NCI-H526 treated with DMSO at 0.1 percent for 48 hours (cell line): ENCODE data around the gene ARL15.

Source experiments
- DNase-seq: peaks from one replicate; lab custom pipeline; 2025; lab: John Stamatoyannopoulos, UW

The ARL15 gene

DNA sequence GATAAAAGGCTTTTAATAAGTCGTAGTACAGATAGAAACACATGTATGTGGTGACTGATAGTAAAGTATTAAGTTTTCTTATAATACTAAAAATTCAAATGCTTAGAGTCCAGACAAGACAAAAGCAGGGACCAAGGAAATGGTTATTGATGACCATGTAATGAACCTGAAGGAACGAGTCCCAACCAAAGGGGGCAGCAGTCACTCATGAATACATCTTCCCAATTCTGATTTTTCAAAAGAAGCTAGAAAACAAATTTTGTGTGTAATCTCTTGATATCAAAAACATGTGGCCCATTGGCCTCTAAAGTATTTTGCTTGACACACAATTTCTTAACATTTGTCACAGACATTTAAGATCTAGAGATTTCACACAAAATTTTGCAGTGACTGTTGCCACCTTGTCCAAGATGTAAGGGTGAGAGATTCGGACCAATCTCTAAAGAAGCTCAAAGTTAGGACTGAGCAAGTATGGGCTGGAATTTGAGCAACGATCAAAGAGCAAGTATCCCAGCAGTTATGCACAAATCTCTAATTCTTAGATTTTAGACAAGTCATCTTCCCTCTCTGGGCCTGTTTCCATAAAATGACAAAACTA lies 66.8 kb downstream of the ARL15 start:
- peak; percentile 1 for DNase-seq

DNA sequence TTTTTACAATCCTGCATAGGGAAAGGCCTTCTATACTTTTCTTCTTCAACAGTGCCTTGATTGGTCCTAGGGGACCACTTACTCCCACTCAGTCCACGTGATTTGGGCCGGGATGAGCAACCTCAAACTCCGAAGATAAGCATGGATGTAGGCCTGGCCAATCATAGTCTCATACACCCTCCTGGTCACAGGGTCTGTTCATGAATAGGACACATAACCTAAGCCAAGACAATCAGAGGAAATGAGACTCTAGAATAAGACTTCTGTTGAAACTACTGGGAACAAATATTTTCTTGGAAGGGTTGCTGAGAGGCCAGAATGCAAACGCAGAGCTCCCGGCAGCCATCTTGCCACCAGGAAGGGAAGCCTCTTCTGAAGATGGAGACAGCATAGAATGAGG lies 68.1 kb downstream of the ARL15 start:
- no peak for DNase-seq

DNA sequence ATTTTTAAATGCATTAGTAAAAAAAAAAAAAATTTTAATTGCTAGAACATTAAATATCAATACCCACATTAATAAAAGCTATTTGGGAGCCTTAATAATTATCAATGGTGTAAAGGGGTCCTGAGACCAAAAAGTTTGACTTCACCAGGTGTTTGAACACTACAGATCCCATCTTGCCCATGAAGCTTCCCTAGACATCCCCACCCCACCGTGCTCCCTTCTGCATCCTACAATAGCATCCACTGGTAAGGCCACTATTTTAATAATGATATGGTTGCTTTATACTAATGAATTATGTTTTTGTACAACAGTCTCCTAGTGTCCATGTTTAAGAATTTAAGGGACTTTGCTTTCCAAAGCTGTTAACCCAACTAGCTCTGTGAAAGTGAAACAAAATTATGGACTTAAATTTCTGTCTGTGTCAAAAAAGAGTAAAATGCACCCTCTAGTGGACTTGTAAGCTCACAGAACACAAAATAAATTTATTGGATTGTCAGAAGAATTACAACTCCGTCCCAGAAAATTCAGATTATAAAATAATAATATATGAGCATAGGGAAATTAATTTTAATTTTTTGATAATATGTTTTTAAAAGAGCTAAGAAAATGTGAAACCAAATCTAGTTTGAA lies 76.0 kb downstream of the ARL15 start:
- DNase-seq: no peak

DNA sequence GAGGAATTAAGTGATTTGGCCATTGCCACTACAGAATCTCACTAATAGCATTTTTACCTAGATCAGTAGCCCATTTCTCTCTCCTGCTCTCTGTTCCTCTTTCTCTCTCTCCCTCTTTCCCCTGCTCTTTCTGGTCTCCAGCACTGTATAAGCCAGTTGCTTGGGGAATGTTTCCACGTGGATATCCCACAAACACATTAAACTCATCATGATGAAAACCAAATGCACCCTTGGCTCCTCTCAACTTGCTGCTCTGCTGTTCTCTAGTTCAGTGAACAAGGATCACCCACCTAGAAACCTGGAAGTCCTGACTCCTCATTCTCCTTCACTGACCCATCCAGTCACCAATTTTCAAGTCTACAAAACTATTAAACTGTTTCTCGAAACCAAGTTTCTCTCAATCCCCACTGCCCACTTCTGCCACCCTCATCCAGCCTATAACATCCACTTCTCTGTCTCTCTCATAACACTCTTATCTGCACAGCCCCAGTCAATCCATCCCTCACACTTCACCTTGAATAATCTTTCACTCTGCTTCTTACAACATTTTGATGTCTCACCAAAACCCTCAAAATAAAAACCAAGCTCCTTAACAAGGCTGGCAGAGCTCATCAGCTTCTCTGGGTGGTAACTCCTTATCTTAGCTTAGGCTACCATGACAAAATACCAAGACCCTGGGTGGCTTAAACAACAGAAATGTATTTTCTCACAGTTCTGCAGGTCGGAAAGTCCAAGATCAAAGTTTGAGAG lies 79.3 kb downstream of the ARL15 start:
- DNase-seq: no peak

DNA sequence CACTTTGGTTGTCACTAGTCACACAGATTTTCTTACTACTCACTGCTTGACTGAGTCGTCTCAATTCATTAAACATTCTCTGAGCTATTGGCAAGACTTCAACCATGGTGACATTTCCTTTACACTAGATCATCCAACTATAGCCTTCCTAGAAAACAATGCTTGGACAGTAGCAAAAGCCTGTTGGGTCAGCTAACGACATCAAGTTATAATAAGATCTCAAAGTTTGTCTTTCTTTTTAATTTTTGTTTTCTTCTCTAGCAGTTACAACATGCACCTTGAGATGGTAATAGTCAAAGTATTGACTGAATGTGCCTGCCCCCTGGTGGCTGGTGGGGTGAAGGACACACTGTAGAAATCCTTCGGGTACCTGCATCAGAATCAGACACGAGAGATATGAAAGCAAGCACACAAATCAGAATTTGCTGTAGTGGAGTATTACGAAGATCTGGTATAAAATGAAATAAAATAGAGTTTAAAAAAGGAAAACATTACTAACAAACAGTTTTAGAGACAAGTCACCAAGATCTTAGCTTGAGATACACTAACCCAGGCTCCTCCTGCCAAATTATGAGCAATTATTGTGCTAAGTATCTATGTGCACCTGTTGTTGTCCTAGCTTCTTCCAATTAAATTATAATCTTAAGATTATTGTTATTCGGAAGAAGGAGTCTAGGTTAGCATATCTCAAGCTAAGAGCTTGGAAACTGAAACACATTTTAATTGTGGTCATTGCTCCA lies 81.2 kb downstream of the ARL15 start:
- peak; percentile 2 for DNase-seq

DNA sequence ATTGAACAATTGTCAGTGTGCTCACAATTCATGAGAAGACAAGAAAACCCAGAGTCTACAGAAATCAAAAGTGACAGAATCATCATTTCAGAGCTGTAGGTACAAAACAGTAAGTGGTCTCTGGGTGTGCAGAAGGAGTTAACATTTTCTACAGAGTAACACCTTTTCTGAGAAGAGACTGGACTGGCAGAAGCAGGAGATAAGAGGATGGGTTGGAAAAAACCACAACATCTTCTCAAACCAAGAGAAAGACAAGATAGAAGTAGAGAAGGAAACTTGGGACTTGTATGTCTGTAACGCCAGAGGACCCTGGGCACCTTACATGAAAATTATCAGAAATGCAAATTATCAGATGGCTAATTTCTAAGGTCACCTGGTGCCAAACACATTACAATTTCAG lies 82.6 kb downstream of the ARL15 start:
- no peak for DNase-seq

DNA sequence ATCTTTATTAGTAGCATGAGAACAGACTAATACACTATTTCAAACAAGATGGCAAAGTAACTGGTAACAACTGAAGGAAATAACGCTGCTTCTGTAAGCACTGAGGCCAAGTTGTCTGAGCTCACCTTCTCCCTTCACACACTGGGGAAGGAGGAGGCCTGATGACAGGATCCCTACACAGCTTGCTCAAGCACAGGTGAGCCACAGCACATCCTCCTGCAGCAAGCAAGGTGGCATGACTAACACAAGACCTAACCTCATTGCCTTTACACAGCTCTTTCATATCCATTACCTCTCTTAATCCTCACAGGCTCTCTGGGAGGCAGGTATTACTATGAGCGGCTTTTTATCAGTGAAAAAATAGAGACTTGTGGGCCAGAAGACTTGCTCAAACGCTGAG lies 83.3 kb downstream of the ARL15 start:
- no peak for DNase-seq

DNA sequence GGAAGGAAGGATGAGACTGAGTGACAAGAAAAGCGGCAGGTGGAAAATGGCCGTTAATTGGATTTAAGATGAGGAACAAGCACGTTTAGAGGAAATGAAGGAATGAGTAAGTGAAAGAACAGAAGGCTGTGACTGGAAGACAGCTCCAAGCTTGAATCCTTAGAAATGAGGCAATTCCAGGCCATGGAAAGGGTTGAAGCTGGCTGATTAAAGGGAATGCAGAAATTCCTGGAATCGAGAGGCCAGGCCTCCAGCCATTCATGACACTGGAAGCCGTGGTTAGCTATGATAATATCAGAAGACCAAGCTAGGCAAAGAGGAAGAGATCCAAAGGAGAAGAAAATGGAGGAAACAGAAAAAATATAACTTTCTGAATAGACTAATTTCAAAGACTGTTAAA lies 84.2 kb downstream of the ARL15 start:
- no peak for DNase-seq

DNA sequence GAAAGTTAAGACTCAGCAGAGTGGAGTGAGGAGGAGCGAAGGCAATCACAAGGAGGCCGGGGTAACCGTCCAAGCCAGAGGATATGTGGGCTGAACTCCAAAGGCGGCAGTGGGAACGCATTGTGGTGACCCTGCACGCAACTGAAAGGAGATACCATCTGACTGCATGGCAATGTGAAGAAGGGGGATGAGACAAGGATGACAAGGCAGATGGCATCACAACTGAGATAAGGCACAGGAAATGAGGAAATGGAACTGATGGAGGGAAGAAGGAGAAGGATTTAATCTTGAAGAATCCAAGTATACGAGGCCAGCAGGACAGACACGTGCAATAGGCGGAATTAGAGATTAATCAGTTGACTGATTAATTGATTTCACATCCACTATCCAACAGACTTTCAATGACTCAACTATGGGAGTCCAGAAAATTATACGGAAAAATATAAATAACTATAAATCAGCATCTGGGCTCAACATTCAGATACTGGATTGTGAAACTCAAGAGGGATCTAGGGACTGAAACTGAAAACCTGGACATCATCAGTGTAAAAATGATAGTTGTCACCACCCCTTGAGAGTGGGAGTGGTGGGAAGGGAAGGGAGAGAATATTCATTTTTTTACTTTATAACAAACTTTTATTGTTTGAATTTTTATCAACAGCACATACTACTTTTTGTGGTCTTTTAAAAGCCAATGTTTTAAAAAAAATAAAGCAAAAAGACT lies 86.1 kb downstream of the ARL15 start:
- no peak for DNase-seq

DNA sequence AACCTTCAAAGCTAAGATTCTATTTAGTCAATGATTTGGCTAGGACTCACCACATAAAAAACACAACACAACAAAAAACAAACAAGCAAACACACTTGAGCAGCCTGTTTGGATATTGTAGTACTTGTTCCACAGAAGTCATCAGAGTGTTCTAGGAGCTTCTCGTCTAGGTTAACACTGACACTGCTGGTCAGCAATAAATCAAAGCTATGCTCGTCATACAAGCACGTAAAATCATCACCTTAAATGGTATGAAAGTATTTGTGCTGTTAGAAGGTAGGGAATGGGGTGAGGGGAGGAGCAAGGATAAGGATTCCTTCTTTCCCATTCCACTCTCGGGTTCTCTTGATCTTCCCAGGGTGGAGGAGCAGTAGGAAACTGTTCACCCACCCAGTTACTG lies 88.0 kb downstream of the ARL15 start:
- no peak for DNase-seq

DNA sequence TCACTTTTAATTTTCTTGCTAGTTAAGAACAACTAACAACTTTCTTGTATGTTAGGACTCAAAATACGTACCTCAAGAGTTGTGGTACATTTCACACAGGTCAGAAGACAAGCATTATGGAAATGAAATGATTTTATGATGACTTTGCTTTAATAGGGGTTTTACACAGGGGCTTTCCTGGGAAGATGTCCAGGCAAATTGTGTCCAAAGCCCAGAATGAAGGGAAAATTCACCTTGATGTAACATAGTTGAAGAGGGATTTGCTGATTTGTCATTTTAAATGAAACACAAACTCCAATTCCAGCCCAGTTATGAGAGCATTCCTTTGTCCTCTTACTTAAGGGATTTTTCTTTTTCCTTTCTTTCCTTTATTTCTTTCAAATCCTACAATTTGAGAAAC lies 89.2 kb downstream of the ARL15 start:
- no peak for DNase-seq

DNA sequence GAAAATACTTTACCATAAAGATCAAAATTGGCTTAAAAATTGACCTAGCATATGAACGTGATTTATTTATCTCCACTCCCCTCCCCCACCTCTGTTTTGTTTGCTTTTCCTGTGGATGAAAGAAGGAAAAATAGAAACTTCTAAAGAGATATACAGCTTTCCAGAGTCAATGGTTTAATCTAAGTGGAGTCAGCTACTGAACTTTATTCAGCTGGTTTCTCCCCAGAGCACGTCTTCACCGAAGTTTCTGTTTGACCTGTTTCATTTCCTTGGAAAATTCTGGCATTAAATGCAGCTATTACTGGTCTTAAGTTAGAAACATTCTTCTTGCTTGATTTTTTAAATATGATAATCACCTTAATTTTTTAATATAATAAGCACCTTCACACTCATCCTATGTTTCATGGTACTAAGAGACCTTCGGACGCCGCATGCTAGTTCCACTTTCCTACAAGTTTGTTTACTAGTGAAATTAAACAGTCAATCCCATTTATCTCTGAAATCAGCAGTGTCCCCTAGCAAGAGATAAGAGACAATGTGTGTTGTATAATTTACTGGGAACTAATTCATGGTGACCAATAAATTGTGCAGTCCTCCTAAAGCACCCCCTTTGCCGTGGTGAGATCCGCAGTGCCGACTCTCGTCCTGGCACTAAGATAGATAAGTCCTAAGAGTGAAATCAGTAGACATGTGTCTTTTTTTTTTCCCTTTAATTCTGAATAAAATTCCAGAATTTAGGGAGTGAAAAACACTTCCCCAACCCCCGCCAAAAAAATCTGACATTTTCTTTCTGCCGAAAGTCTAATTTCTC lies 89.9 kb downstream of the ARL15 start:
- no peak for DNase-seq

DNA sequence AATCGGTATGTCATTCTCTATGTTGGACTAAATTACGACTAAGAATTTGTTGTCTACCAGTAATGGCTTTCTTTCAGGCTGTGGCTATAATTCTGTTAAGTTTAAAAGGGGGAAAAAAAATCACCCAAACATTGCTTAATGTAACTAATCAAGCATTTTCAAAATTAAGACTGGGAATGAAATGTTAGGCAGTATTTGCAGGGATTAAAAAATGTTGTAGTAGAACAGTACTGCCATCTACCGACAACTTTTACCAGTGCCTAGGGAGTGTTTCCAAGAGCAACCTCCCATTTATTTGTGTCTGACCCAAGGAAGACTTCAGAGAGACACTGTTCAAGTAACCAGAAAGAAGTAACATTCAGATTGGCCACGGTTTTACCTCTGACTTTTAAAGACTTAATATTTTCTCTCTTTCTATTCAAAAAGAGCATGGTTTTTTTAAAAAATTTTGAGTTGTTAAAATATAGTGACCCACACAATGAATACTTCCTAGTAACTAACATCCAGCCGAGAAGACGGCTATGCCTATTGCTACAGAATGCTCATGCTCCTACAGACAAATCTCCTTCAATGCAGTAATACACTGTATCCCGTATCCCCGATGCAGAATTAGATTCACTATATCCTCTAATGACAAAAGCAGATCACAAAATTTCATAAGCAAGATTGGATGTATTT lies 92.4 kb downstream of the ARL15 start:
- DNase-seq: peak; percentile 37

DNA sequence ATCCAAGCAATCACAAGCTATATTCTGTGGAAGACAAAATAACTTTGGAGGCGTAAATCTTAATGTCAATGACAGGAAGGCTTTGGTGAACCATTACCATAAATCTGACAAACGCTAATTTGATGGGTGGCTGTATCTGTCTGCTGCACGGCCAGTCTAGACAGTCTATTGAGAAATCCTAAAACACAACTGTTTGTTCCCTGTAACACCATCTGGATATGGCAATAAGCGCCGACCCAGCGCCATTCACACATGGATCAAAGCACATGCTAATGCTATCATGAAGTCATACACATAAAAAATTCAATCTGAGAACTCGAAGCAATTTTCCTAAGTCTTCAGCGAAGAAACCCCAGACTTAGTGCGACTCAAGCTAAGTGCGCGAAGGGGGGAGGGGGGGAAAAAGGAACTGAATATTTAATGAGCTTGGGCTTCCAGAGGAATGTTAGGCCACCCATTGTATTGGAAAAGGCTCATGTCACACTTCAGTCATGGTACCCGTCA lies 95.1 kb downstream of the ARL15 start:
- no peak for DNase-seq

DNA sequence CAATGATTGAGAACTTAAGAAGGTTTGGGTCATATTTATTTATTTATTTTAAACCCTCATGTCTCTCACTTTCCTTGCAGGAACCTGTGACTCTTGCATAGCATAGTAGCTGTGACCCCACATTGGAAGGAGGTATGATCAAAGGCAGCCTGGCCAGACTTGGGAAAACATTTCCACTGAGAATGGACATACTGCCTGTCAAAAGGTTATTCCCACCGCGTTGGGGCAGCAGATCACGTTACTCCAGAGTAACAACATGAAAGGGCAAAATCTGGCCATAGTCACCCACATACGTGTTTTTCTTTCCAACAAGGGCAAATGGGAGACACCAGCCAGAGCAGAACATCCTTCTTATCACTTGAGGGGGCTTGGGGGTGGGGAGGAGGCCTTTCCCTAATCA lies 95.7 kb downstream of the ARL15 start:
- no peak for DNase-seq

DNA sequence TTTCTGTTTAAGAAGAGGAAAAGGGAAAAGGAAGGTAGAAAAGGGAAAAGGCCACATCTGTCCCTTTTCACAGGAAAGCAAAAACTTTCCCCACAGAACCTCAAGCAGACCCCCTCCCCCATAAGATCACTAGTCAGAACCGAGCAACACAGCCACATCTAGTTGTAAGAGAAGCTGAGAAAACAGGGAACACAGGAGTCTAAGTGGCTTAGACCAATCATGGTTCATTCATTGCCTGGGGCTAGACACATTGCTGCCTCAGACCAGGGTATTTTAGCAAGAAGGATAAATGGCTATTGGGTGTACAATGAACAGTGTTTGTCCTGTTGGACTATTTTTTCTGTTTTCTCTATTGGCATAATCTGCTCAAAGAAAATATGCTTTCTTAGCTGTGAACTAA lies 98.0 kb downstream of the ARL15 start:
- no peak for DNase-seq

DNA sequence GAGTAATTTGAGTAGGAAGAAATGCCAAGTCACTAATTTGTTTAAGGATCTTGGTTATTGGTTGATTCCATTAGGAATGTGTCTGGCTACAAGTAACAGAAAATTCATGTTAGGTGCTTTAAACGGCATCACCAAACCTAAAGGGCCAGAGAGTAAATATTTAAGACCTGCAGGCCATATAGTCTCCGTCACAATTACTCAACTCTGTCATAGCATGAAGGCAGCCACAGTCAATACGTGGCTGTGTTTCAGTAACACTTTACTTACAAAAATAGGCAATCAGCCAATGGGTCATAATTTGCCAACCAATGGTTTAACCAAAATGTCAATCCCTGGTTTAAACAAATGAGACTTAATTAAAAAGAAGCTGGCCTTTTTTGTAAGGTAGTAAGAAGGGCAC lies 98.5 kb downstream of the ARL15 start:
- no peak for DNase-seq

DNA sequence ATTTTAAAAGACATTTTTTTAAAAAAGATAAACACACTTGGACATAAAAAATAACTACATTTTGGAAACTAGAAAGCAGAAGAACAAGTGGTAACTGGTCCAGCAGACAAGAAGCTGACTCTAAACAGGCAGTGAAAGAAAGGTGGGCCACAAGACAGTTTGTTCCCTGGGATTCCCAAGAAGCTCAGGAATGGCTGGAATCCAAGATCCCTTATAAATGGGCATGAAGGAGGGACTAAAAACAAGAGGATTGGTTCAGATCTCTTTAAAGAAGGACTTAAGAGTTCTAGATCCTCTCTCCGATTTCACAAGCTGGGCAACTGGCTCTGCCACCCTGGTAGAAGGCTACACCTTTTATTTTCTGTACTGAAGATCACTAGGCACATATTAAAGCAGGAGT lies 102.8 kb downstream of the ARL15 start:
- DNase-seq: no peak

DNA sequence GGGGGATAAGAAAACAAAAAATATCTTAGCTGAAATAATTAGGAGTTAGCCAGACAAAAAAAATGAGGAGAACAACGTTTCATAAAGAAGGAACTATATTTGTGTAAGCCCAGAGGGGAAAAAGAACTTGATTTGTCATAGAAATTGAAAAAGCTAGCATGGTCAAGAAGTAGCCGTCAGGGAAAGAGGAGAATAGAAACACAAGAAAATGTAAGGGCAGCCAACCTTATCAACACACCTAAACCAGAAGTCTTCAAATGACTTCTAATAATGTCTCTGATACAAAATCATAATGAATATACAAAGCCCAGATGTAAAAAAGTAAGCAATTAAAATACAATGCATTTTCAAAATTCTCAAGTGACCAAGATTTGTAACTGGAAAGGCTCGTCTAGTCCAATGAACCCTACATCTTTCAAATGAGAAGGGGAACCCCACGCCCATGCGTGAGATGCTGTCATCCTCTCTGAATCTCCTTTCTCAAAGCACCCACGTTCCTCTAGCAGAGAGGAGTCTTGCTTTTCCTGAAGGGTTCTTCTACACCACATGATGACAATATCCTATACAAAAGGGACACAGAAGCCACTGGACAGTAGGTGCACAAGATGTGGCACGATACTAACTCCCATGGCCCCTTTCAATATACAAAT lies 103.7 kb downstream of the ARL15 start:
- DNase-seq: no peak

DNA sequence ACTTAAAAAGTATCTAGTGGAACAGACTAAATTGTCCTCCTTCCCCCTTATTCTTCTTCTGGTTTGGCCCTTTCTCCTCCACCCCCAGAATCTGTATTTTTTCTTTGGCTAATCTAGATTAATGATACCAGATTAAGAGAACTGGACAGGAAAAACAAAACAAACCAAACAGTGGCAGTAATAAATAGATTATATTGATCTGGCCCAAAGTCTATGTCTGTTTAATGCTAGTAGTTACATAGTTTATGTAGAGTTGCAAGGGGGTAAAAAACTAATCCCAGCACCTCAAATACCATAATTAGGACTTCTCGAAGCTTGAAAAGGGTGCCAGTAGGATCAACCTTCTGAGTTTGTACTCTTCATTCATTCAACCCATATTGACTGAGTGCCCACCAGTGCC lies 104.5 kb downstream of the ARL15 start:
- no peak for DNase-seq
